Tibial nerve (tissue), 4 donors: ENCODE data around the gene SEPHS2. TPM values are rescaled to one million over a fixed set of nuclear protein-coding genes. Genes with fewer than 3 reads are reported as not detected.

ENCODE experiments used
- DNase-seq, 2 donors: peaks; one replicate each; pipeline ENCODE4 v3.0.0-alpha.2; 2019; ENCODE audit warnings: low spot score in 2 of 2
- H3K27ac ChIP-seq, 4 donors: fragments of 200-600 bp; sonication (generic) in 3 of 4; one replicate each; pipeline ENCODE4 v1.5.1; 2017 to 2019; ENCODE audit warnings: mild to moderate bottlenecking in 1 of 4
- H3K27me3 ChIP-seq, 2 donors: fragments of 200-600 bp; sonication (generic) in 1 of 2; one replicate each; pipeline versions ENCODE4 v1.5.1 to v1.6.0; 2017 to 2019
- H3K36me3 ChIP-seq, 3 donors: fragments of 200-600 bp; sonication (generic); one replicate each; pipeline ENCODE4 v1.5.1; 2018 to 2019
- H3K4me1 ChIP-seq, 4 donors: fragments of 200-600 bp; sonication (generic) in 3 of 4; one replicate each; pipeline ENCODE4 v1.5.1; 2017 to 2019
- H3K4me3 ChIP-seq, 4 donors: fragments of 200-600 bp; sonication (generic) in 3 of 4; one replicate each; pipeline ENCODE4 v1.5.1; 2017 to 2019; ENCODE audit warnings: mild to moderate bottlenecking in 1 of 4, moderate library complexity in 1 of 4
- H3K9me3 ChIP-seq, 4 donors: fragments of 200-600 bp; sonication (generic) in 3 of 4; one replicate each; pipeline ENCODE4 v1.5.1; 2017 to 2019
- EP300 ChIP-seq, 2 donors: sonication (generic); formaldehyde crosslinking; IDR thresholded peaks; one replicate each; pipeline ENCODE4 v1.6.1; 2017; ENCODE audit warnings: antibody characterized with exemption in 2 of 2, mild to moderate bottlenecking in 1 of 2
- POLR2A ChIP-seq, 2 donors: fragments of 450-650 bp; IDR thresholded peaks; one replicate each; pipeline ENCODE4 v1.6.1; 2017; ENCODE audit warnings: antibody characterized with exemption in 2 of 2, mild to moderate bottlenecking in 2 of 2, moderate library complexity in 2 of 2
- WGBS, 2 donors: methylation state at CpG; one replicate each; pipeline ENCODE4 v1.1.5; 2018; 5-methylcytosine and 5-hydroxymethylcytosine counted together
- total RNA-seq, 4 donors: library from RNA; depleted of rRNA; stranded (reverse); fragments of >200 nt; gene quantifications; one replicate each; pipeline ENCODE4 v1.1.0, GENCODE V29; 2016
- TF ChIP-seq, protein P1 (sequence below), 5 experiments: fragments of 200-600 bp in 3 of 5; fragments of 450-650 bp in 2 of 5; sonication (generic) in 3 of 5; IDR thresholded peaks; one replicate each; pipeline ENCODE4 v1.5.1; 2016 to 2019; ENCODE audit warnings: antibody characterized with exemption in 5 of 5, mild to moderate bottlenecking in 3 of 5, moderate library complexity in 2 of 5

Gene SEPHS2
- total RNA-seq, 4 donors from 2014 or later = 26.2 to 36.5 (median 33.5) TPM

DNA sequence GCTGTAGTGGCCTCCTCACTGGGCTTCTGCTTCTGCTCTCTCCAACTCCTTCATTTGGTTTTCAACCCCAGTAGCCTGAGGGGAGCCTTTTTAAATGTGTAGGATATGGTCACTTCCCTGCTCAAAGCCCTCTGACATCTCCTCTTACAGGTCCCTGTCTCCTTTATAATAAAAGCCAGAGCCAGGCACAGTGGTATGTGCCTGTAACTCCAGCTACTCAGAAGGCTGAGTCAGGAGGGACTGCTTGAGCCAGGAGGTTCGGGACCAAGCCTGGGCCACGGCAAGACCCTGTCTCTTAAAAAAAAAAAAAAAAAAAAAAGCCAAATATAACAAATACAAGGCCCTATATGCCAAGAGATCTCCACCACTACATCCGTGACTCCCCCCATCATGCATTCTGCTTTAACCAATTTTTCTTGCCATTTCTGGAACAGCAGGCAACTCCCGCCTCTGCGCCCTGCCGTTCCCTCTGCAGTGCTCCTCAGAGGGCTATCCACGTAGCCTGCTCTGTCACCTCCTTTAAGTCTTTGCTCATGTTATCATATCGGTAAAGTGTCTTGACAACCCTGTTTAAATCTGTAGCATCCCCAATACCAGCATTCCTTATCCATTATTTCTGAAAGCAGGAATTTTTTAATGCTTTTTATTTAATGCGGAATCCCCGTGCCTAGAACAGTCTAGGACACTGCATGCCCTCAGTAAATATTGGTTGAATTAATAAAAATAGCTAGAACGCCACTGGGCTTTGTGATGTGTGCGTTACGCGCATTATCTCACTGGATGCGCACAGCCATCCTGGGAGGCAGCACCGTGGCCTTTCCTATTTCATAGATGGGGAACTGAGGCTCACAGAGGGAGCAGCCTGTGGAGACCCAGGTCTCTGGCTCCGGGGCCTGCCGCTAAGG is 28.8 kb downstream of the SEPHS2 start:
- H3K27me3 ChIP-seq = no peaks in the 10 kb centered on the region
- peaks cover 0 to 11% (median 0%) of the 10 kb centered on the region in 4 donors for H3K4me1 ChIP-seq
- no peak for DNase-seq
- TF ChIP-seq, protein P1, sequence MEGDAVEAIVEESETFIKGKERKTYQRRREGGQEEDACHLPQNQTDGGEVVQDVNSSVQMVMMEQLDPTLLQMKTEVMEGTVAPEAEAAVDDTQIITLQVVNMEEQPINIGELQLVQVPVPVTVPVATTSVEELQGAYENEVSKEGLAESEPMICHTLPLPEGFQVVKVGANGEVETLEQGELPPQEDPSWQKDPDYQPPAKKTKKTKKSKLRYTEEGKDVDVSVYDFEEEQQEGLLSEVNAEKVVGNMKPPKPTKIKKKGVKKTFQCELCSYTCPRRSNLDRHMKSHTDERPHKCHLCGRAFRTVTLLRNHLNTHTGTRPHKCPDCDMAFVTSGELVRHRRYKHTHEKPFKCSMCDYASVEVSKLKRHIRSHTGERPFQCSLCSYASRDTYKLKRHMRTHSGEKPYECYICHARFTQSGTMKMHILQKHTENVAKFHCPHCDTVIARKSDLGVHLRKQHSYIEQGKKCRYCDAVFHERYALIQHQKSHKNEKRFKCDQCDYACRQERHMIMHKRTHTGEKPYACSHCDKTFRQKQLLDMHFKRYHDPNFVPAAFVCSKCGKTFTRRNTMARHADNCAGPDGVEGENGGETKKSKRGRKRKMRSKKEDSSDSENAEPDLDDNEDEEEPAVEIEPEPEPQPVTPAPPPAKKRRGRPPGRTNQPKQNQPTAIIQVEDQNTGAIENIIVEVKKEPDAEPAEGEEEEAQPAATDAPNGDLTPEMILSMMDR (IDR thresholded peaks at IDR 0.05) = no peak
- TF ChIP-seq EP300 (IDR thresholded peaks at IDR 0.05) (no peak), POLR2A (IDR thresholded peaks at IDR 0.05) (no peak)
- no peaks in the 10 kb centered on the region for H3K9me3 ChIP-seq
- peak overlapping the region in 2 of 4 donors; percentile 75 to 81 for H3K27ac ChIP-seq
- peaks cover 0 to 42% (median 0%) of the 10 kb centered on the region in 3 donors for H3K36me3 ChIP-seq
- H3K4me3 ChIP-seq = peak overlapping the region; percentile 36 to 70 (median 60)
- WGBS, 2 donors = 61 to 64% methylated on average over 18 of the region's 18 CpGs

- 91 to 95% methylated on average over 4 of the region's 4 CpGs for WGBS, 2 donors
- TF ChIP-seq, protein P1 (IDR thresholded peaks at IDR 0.05) = no peak
- TF ChIP-seq EP300 (IDR thresholded peaks at IDR 0.05) = no peak
These were observed 29.5 kb downstream of the SEPHS2 start for GRCh38 chr16:30416047-30416603.

DNA sequence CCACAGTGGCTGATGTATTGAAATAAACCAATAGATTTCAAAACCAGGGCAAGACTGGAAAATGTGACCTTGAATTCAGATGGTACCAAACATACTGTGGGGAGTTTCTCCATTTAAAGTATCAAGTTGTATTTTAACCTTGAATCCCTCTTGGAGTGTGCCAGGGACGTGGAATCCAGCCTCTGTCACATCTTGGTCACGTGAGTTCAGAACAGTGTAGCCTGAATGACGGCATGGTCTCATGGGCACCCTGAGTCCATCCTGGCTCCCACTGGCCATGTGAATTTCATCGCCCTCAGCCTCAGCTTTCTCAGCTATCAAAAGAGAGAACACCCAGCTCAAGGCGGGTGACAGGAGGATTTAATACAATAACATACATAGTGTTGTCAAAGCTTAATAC is 31.5 kb downstream of the SEPHS2 start:
- 84 to 86% methylated on average over 5 of the region's 5 CpGs for WGBS, 2 donors
- H3K9me3 ChIP-seq = no peaks in the 10 kb centered on the region
- H3K27me3 ChIP-seq = no peaks in the 10 kb centered on the region
- no peak for TF ChIP-seq POLR2A (IDR thresholded peaks at IDR 0.05)
- no peak for TF ChIP-seq EP300 (IDR thresholded peaks at IDR 0.05)
- TF ChIP-seq, protein P1 (IDR thresholded peaks at IDR 0.05) = no peak
- DNase-seq = no peak
- peaks cover 0 to 25% (median 3%) of the 10 kb centered on the region in 4 donors for H3K4me1 ChIP-seq
- no peak overlapping the region for H3K27ac ChIP-seq
- no peak overlapping the region for H3K4me3 ChIP-seq
- peaks cover 0 to 37% (median 0%) of the 10 kb centered on the region in 3 donors for H3K36me3 ChIP-seq

More at GRCh38 chr16:30416047-30416603, 29.5 kb downstream of the SEPHS2 start:
- Histone ChIP-seq H3K27ac (no peak overlapping the region), H3K4me1 (peaks cover 0 to 11% (median 0%) of the 10 kb centered on the region in 4 donors), H3K9me3 (no peaks in the 10 kb centered on the region), H3K36me3 (peaks cover 0 to 43% (median 0%) of the 10 kb centered on the region in 3 donors), H3K27me3 (no peaks in the 10 kb centered on the region), H3K4me3 (no peak overlapping the region)
- no peak for DNase-seq

DNA sequence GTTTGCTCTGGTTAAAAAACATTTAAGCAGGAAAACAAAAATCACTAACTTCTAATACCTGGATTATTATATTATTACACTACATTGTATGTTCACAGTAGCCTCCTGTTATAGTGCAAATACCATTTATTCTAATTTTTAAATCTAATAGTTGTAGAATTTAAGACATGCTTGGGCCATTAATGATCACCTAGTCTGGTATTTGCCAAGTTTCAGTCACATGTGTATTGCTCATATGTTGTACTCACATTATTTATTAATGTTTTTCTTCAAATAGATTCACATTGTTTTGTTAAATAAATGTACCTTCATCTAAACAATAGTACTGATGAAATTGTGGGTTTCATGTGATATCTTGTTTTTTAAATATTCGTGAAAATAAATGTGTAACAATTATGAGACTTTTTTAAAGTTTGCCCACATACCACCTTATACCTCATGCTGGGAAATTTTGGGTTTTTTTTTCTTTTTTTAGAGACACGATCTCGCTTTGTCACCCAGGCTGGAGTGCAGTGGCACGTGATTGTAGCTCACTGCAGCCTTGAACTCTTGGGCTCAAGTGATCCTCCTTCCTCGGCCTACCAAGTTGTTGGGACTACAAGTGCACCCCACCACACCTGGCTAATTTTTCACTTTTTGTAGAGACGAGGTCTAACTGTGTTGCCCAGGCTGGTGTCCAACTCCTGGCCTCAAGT is 32.4 kb downstream of the SEPHS2 start:
- Histone ChIP-seq H3K4me3 (no peak overlapping the region), H3K36me3 (peaks cover 0 to 37% (median 0%) of the 10 kb centered on the region in 3 donors), H3K27me3 (no peaks in the 10 kb centered on the region), H3K4me1 (peaks cover 0 to 31% (median 11%) of the 10 kb centered on the region in 4 donors), H3K9me3 (no peaks in the 10 kb centered on the region), H3K27ac (no peak overlapping the region)
- 85 to 86% methylated on average over 6 of the region's 6 CpGs for WGBS, 2 donors
- no peak for DNase-seq
- no peak for TF ChIP-seq EP300 (IDR thresholded peaks at IDR 0.05)
- no peak for TF ChIP-seq POLR2A (IDR thresholded peaks at IDR 0.05)
- TF ChIP-seq, protein P1 (IDR thresholded peaks at IDR 0.05) = no peak
